DMS53 treated with DMSO at 0.1 percent for 48 hours (cell line): ENCODE measurements around the gene KCNJ14.

Source experiments
- DNase-seq: peaks from one replicate; lab custom pipeline; 2025; ENCODE audit not compliant: unreplicated experiment; lab: John Stamatoyannopoulos, UW

KCNJ14 gene

DNA sequence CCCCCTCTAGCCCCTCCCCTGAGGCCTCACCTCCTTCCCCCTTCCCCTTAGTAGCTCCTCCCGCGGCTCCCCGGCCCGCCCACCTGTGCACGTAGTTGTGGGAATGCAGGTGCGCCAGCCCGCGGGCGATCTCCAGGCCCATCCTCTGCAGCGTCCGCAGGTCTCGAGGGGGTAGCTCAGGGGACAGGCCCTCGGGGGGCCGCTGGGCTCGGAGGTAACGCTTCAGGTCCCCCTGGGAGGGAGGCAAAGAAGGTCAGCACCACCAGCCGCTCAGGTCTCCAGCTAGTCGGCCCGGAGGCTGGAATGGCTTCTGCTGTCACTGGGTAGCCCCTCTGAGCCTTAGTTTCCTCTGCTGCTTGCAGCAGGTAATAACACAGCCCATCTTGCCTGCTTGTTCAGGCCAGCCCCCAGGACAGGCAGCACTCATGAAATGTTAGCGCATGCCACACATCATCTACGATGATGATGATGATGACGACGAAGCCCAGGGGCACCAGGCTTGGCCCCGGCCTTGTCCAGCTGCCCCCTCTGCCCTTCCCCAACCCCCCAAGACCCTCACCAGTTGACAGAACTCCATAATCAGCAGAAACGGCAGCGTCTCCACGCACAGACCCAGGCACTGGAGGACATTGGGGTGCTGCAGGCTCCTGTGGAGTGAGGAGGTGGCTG lies 47.1 kb downstream of the KCNJ14 start:
- no peak for DNase-seq

DNA sequence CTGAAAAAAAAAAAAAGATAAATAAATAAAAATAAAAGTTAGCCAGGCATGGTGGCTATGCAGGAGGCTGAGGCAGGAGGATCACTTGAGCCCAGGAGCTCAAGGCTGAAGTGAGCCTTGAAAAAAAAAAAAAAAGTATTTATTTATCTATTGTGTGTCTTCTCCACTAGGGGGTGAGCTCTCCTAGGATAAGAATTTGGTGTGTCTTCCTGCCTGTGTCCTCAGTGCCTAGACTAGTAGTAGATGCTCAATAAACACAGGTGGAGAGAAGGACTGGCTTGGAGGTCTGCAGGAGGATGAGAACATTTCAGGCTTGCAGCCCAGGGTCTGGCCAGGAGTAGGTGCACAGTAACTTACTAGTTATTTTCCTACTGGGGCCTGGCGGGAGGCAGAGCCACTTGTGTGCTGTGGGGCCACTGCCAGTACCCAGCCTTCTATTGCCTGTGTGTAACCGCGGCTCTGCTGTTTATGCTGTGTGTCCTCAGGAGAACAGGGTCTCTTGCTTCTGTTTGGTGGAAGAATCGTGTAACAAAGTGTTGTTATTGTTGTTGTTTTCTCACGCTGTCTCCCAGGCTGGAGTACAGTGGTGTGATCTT lies 50.9 kb downstream of the KCNJ14 start:
- no peak for DNase-seq

DNA sequence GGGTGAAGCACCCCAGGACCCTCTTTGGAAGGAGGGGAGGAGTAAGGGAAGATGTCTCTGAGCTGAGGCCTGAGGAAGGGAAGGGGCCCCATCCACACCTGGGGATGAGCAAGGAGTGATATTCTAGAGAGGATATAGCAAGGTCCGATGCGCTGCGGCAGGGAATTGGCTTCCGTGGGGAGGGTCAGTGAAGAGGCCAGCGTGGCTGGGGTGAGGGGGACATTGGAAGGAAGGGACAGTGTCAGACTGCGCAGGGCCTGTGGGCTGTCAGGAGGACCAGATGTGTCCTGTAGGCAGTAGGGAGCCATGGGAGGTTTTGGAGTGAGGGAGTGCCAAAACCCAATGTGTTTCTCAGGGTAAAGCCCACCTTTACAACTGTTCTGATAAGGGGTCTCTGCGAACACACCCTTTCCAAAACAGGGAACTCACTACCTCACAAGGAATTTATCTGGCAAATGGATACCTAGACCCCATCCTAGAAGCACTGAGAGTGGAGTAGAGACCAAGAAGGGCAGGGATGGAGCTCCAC lies 52.6 kb downstream of the KCNJ14 start:
- DNase-seq = no peak

DNA sequence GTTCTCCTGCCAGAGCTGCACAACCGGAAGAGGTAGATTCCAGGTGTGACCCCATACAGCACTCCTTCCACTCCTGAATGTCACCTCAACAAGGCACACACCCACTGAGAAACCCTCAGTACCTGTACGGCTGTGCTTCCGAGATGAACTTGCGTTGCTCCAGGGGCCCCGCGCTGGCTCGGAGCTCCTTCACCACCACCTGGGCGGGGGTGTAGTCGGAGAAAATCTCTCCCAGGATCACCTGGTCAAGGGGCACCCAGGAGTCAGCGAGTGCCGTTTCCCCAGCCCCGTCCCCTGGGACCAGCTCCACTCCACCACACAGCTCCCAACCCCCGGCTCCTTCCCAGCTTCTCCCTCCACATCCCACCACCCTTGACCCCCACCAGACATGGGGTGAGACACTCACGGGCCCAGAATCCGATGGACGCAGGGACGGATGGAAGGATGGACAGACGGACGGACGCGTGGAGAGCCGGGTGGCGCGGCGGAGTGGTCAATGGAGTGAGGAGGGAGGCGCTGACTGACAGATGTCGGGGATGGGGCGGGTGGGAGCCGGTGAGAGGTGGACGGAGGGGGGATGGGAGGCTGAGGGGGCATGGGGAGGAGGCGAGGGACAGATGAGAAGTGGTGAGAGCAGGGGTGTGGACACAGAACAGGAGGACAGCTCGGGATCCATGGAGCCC lies 53.5 kb downstream of the KCNJ14 start:
- no peak for DNase-seq

DNA sequence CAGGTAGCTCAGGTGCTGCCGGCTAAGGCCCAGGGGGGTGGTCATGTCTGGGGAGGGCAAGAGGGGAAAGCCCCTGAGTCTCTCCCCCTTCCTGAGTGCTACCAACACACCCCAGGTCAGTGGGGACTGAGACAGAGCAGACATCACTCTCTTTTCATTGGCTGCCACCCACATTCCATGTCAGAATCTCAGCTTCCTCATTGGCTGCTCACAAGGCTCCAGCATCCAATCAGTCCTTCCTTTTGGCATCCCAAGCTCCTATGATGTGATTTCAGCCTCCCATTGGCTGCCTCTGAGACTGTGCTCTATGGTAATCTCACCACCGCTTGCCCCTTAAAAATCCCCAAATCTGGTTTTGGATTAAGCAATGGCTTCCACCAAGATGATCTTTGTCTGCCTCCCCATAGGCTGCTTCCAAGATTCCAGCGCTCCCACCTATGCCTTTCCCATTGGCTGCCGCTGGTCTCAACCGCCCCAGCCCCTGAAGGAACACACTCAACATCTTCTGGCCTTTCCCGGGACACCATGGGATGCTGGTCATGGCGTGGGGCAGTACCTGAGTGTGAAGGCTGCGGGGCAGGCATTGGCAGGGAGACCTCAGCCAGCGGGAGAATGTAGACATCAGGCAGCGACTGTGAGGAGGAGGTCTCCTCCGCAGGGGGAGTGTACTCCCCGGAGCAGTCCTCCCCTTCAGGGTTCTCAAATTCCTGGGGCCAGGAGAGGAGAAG lies 54.3 kb downstream of the KCNJ14 start:
- no peak for DNase-seq

DNA sequence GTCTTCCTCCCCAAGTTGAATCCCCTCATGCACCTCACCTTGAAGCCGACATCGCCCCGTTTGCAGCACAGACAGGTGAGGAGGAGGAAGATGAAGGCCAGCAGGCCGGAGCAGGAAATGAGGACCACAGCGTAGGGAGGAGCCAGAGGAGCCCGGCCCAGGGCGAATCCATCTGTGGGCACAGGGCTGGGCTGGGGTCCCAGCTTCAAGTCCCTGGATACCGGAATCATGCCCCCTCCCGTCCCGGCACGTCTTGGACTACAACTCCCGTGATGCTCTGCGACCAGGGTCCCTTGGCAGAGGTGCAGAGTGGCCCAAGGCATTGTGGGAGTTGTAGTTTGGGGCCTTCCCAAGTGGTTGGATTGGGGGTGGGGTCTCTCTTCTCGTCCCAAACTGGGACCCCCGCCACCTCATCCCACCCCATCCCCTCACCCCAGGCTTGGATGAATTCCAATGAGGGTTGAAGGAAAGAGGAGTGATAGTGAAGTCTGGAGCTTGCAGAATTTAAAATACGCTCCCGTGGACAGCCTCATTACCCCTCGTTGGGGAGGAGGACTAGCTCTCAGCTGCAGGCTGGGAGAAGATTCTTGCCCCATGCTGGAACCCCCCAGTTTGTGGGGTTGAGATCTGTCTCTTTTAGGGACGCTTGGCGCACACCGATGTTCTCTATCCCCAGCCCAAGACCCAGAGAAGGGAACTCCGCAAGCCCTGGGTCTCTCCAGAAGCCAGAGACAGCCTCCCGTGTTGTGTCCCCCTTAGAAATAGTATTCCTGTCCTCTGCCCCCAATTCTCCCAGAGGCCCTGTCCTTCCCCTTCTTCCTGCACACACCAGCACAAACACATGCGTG lies 55.3 kb downstream of the KCNJ14 start:
- peak; percentile 40 for DNase-seq

DNA sequence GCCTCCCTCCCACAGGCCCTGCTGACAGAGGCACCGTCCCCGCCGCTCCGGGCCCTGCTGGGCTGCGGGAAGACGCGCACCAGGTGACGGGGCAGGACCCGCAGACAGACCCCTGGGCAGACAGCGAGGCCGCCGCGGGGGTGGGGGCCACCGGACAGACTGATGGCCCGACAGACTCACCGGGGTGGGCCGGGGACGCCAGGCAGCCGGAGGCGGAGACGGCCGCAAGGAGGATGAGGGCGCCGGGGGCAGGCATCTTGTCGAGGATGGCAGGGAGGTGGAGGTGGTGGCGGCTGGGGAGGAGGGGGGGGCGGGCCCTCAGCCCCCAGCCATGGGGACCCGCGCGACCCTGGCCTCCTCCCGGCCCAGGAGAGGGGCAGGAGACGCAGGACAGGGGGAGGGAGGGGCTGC lies 56.0 kb downstream of the KCNJ14 start:
- DNase-seq = no peak

DNA sequence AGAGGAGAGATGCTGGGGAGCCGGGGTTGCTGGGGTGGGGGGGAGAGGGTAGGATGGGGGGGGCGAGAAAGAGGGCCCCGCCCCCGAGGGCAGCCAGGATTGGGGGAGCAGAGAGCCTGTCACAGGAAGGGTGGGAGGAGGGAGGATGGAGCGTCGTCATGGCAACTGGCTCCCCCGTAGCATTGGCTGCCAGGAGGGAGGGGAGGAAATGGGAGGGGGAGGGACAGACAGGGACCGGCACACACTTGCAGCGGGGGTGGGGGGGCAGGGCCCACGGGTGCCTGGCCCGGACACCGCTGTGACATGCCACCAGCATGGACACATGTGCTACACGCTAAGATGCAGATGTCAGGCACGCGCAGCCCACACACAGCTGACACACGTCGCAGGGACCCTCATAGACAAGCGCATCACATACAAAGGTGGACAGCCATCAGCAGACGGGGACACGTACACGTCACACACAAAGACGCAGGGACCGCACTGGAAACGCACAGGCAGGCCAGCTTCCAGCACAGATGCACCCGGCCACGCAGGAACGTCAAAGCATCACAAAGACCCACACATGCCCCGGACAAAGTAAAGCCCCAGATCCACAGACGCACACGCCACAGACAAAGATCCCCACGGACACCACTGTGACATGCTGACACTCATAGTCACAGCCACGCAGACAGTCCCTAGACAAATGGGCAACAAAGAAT lies 56.6 kb downstream of the KCNJ14 start, which contains the start of gene LMTK3:
LMTK3 (minus strand) TSS at position 36 of the 704 bp plus-strand sequence. CDS start 259 bp downstream, outside the sequence.
- peak; percentile 71 for DNase-seq

DNA sequence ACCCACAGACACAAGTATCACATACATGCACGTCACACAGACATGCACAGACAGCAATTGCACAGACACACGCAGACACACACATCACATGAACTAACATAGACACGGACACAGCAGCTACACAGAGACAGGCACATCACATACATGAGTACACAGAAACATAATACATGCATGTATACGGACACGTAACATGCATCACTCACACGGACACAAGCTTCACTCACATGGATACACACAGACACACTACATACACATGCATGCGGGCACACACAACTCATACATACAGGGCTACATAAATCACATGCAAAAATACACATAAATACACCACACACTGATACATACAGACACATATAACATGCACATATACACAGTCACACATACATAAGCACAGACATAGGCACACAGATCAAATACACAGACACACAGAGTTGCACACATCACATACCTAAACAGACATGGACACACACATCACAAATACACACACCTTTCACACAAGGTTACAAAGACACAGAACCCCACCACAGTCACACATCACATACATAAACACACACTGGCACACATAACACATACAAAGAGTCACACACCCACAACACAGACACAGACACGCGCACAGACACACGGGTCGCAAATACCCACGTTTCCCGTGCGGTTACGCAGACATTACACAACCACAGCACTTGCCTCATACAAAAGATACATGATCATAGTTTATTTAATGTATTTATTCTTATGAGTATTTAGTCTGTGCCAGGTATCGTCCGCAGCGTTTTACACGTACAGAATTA lies 57.3 kb downstream of the KCNJ14 start:
- no peak for DNase-seq

DNA sequence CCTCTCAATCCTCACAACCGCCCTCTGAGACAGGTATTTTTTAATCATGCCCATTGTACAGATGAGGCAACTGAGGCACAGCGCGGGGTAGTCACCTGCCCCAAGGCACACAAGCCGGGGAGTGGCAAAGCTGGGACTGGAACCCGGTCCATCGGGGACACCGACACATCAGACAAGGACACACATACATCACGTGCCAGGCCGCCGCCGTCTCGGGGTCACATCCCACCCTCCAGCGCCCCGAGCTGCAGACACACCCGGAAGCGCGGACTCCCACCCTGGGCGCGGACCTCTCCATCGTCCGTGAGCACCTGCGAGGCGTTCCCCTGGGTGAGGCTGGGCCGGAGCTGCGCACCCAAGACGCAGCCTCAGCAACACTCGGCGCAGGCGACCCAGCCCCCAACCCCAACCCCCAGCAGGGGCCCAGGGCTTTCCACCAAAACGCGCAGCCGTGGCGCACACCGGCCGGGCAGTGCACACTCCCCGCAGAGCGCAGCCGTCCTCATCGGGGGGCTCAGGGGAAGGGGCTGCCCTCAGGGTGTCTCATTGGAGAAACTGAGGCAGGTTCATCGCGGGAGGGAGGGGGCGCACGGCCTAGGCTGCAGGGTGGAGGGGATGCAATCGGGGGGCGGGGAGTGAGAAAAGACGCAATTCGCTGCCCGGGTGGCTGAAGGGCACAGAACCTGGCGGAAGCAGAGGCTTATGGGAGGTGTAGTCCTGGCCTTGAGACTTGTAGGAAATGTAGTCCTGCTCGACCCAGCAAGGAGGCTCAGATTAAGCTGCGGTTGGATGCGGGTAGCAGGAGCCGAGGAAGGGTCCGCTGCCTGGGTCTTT lies 58.1 kb downstream of the KCNJ14 start:
- peak; percentile 81 for DNase-seq

DNA sequence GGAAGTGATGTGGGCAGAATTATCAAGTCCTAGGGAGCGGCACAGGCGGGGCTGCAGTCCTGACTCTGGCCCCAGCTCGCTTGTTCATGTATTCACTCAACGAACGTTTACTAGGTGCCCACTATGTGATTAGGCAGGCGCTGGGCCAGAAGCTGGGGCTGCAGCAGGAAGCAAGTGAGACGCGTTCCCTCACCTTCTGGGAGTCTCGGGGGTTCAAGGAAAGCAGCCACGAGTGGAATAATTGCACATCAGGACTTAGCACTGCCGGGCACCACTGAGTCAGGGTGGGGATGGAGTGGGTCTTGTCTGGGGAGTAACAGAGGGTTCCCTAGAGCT lies 58.7 kb downstream of the KCNJ14 start:
- DNase-seq = no peak

DNA sequence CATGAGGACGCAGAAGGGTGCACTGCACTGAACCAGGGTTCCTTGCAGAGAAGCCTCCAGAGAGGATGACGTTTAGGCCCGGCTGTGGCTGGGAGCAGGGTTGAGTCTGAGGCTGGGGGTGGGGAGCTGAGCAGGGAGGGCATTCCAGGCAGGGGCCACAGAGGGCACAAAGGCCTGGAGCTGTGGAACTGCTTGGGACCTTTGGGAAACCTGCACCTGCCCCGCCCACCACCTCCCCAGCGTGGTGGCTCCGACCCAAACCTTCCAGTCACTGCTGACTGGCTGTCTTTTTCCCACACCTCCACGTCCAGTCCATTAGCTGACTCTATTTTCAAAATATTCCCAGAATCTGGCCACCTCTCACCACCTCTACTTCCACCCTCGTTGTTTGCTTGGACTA lies 61.2 kb downstream of the KCNJ14 start:
- no peak for DNase-seq
